GM19438 (cell line): ENCODE data around the gene ABCC10.
"Not testable (repeated sequence)": the region's sequence is repeated elsewhere in the genome, so short reads cannot be mapped to it uniquely, and the experiment has no call there.

Experiments
- ATAC-seq: cut with Tn5 transposase; IDR thresholded peaks from one replicate; pipeline ENCODE4 v1.9.1; 2021; ENCODE audit warnings: low read depth; ENCODE audit not compliant: unreplicated experiment

Gene ABCC10

GRCh38 chr6:43436577-43437282 is 9.4 kb downstream of the ABCC10 start:
- no peak for ATAC-seq

GRCh38 chr6:43437700-43438099 is 10.4 kb downstream of the ABCC10 start:
- ATAC-seq, result no peak

GRCh38 chr6:43442935-43443334 is 15.6 kb downstream of the ABCC10 start:
- no peak for ATAC-seq

GRCh38 chr6:43444036-43444435 is 16.7 kb downstream of the ABCC10 start:
- no peak for ATAC-seq

- no peak for ATAC-seq
Measured at GRCh38 chr6:43444582-43444981, 17.2 kb downstream of the ABCC10 start.

GRCh38 chr6:43445576-43445975 is 18.2 kb downstream of the ABCC10 start:
- ATAC-seq, result no peak

GRCh38 chr6:43447604-43448003 is 20.3 kb downstream of the ABCC10 start:
- ATAC-seq, result no peak

- ATAC-seq, result no peak
Measured at GRCh38 chr6:43448916-43449315, 21.6 kb downstream of the ABCC10 start.

- ATAC-seq, result no peak
Measured at GRCh38 chr6:43450699-43451131, 23.4 kb downstream of the ABCC10 start.

GRCh38 chr6:43451348-43451747 is 24.0 kb downstream of the ABCC10 start:
- no peak for ATAC-seq

- no peak for ATAC-seq
Measured at GRCh38 chr6:43451939-43452338, 24.6 kb downstream of the ABCC10 start.

- ATAC-seq, result no peak
Measured at GRCh38 chr6:43452896-43453295, 25.6 kb downstream of the ABCC10 start.

GRCh38 chr6:43453831-43454230 is 26.5 kb downstream of the ABCC10 start:
- no peak for ATAC-seq

GRCh38 chr6:43454290-43454695 is 27.0 kb downstream of the ABCC10 start:
- no peak for ATAC-seq

- no peak for ATAC-seq
Measured at GRCh38 chr6:43454696-43455530, 27.6 kb downstream of the ABCC10 start.

GRCh38 chr6:43455531-43456428 is 28.4 kb downstream of the ABCC10 start, which contains the start of gene DLK2:
Gene DLK2 (minus strand): TSS chr6:43455548. CDS start chr6:43454825, 723 bp downstream.
- ATAC-seq, result no peak

- no peak for ATAC-seq
Measured at GRCh38 chr6:43457643-43458042, 30.3 kb downstream of the ABCC10 start.

- not testable (repeated sequence) for ATAC-seq
Measured at GRCh38 chr6:43458154-43458553, 30.8 kb downstream of the ABCC10 start.

- no peak for ATAC-seq
Measured at GRCh38 chr6:43459535-43459934, 32.2 kb downstream of the ABCC10 start.

- ATAC-seq, result no peak
Measured at GRCh38 chr6:43460032-43460431, 32.7 kb downstream of the ABCC10 start.

- ATAC-seq, result no peak
Measured at GRCh38 chr6:43461936-43462335, 34.6 kb downstream of the ABCC10 start.
